LNCaP clone FGC (cell line): ENCODE measurements around the gene CCDC127.

Experiments used
- DNase-seq: peaks from one replicate; pipeline ENCODE4 v3.0.0-alpha.2; 2011; ENCODE audit warnings: low read depth
- H3K4me3 ChIP-seq: 2 replicates; pipeline ENCODE4 v1.5.1; 2011; ENCODE audit warnings: mild to moderate bottlenecking, low read depth, low read length, control low read depth
- TF ChIP-seq, protein P1 (sequence below): IDR thresholded peaks from 2 replicates; pipeline ENCODE4 v1.5.1; 2012; ENCODE audit warnings: mild to moderate bottlenecking; ENCODE audit not compliant: control insufficient read depth, insufficient read depth; ENCODE audit errors: extremely low read depth

CCDC127 gene

GRCh38 chr5:161803-162110 is 56.2 kb downstream of the CCDC127 start:
- no peak overlapping the region for H3K4me3 ChIP-seq
- TF ChIP-seq, protein P1, sequence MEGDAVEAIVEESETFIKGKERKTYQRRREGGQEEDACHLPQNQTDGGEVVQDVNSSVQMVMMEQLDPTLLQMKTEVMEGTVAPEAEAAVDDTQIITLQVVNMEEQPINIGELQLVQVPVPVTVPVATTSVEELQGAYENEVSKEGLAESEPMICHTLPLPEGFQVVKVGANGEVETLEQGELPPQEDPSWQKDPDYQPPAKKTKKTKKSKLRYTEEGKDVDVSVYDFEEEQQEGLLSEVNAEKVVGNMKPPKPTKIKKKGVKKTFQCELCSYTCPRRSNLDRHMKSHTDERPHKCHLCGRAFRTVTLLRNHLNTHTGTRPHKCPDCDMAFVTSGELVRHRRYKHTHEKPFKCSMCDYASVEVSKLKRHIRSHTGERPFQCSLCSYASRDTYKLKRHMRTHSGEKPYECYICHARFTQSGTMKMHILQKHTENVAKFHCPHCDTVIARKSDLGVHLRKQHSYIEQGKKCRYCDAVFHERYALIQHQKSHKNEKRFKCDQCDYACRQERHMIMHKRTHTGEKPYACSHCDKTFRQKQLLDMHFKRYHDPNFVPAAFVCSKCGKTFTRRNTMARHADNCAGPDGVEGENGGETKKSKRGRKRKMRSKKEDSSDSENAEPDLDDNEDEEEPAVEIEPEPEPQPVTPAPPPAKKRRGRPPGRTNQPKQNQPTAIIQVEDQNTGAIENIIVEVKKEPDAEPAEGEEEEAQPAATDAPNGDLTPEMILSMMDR, result no peak
- DNase-seq, result no peak

GRCh38 chr5:160921-161802 is 56.8 kb downstream of the CCDC127 start:
- no peak overlapping the region for H3K4me3 ChIP-seq
- DNase-seq, result no peak
- TF ChIP-seq, protein P1, result no peak

GRCh38 chr5:160173-160510 is 57.8 kb downstream of the CCDC127 start:
- TF ChIP-seq, protein P1, result no peak

GRCh38 chr5:159448-160172 is 58.3 kb downstream of the CCDC127 start:
- TF ChIP-seq, protein P1, result no peak
- H3K4me3 ChIP-seq, result no peak overlapping the region
- DNase-seq, result no peak

More at GRCh38 chr5:160173-160510, 57.8 kb downstream of the CCDC127 start:
- H3K4me3 ChIP-seq, result no peak overlapping the region
- no peak for DNase-seq

- no peak for DNase-seq
- TF ChIP-seq, protein P1, result no peak
- H3K4me3 ChIP-seq, result no peak overlapping the region
These were observed 59.0 kb downstream of the CCDC127 start for GRCh38 chr5:158807-159447.

GRCh38 chr5:157801-158200 is 60.2 kb downstream of the CCDC127 start:
- no peak for DNase-seq
- H3K4me3 ChIP-seq, result no peak overlapping the region
- TF ChIP-seq, protein P1, result no peak
